Measurements from ENCODE around the gene SLC35F4.

Gene SLC35F4

GRCh38 chr14:57573173-57573572, 292.7 kb downstream of the SLC35F4 start:
- TF ChIP-seq TAF1 (IDR thresholded peaks at IDR 0.05; ENCODE audit: borderline replicate concordance, insufficient read depth, low read length) (no peak), SIN3A (IDR thresholded peaks at IDR 0.05; ENCODE audit: borderline replicate concordance, insufficient read depth, low read length) (no peak), POLR2AphosphoS5 (IDR thresholded peaks at IDR 0.05; ENCODE audit: low read depth, low read length) (no peak), FOXP2 (optimal IDR thresholded peaks at IDR 0.05; ENCODE audit: borderline replicate concordance, extremely low read depth, extremely low read length, insufficient read depth) (no peak), REST (IDR thresholded peaks at IDR 0.05; ENCODE audit: insufficient read depth in 1 of 2, low read depth in 2 of 2, low read length in 2 of 2) (no peak)

GRCh38 chr14:57568554-57568953, 297.3 kb downstream of the SLC35F4 start:
- TF ChIP-seq TAF1 (IDR thresholded peaks at IDR 0.05; ENCODE audit: borderline replicate concordance, insufficient read depth, low read length) (no peak), REST (IDR thresholded peaks at IDR 0.05; ENCODE audit: insufficient read depth in 1 of 2, low read depth in 2 of 2, low read length in 2 of 2) (no peak), FOXP2 (optimal IDR thresholded peaks at IDR 0.05; ENCODE audit: borderline replicate concordance, extremely low read depth, extremely low read length, insufficient read depth) (no peak), SIN3A (IDR thresholded peaks at IDR 0.05; ENCODE audit: borderline replicate concordance, insufficient read depth, low read length) (no peak), POLR2AphosphoS5 (IDR thresholded peaks at IDR 0.05; ENCODE audit: low read depth, low read length) (no peak)

GRCh38 chr14:57567220-57567619, 298.7 kb downstream of the SLC35F4 start:
- TF ChIP-seq REST (IDR thresholded peaks at IDR 0.05; ENCODE audit: insufficient read depth in 1 of 2, low read depth in 2 of 2, low read length in 2 of 2) (no peak), FOXP2 (optimal IDR thresholded peaks at IDR 0.05; ENCODE audit: borderline replicate concordance, extremely low read depth, extremely low read length, insufficient read depth) (no peak), TAF1 (IDR thresholded peaks at IDR 0.05; ENCODE audit: borderline replicate concordance, insufficient read depth, low read length) (no peak)

- TF ChIP-seq REST (IDR thresholded peaks at IDR 0.05; ENCODE audit: insufficient read depth in 1 of 2, low read depth in 2 of 2, low read length in 2 of 2) (no peak), FOXP2 (optimal IDR thresholded peaks at IDR 0.05; ENCODE audit: borderline replicate concordance, extremely low read depth, extremely low read length, insufficient read depth) (no peak), POLR2AphosphoS5 (IDR thresholded peaks at IDR 0.05; ENCODE audit: low read depth, low read length) (no peak), SIN3A (IDR thresholded peaks at IDR 0.05; ENCODE audit: borderline replicate concordance, insufficient read depth, low read length) (no peak), TAF1 (IDR thresholded peaks at IDR 0.05; ENCODE audit: borderline replicate concordance, insufficient read depth, low read length) (no peak)
Observed at GRCh38 chr14:57560681-57561080, 305.2 kb downstream of the SLC35F4 start.

- TF ChIP-seq SIN3A (IDR thresholded peaks at IDR 0.05; ENCODE audit: borderline replicate concordance, insufficient read depth, low read length), result no peak
- TF ChIP-seq FOXP2 (optimal IDR thresholded peaks at IDR 0.05; ENCODE audit: borderline replicate concordance, extremely low read depth, extremely low read length, insufficient read depth), result no peak
- no peak for TF ChIP-seq REST (IDR thresholded peaks at IDR 0.05; ENCODE audit: insufficient read depth in 1 of 2, low read depth in 2 of 2, low read length in 2 of 2)
- no peak for TF ChIP-seq TAF1 (IDR thresholded peaks at IDR 0.05; ENCODE audit: borderline replicate concordance, insufficient read depth, low read length)
- no peak for TF ChIP-seq POLR2AphosphoS5 (IDR thresholded peaks at IDR 0.05; ENCODE audit: low read depth, low read length)
Observed at GRCh38 chr14:57559576-57559975, 306.3 kb downstream of the SLC35F4 start.

Data from PFSK-1 (cell line).